ENCODE results near the gene HOMEZ.

DNA sequence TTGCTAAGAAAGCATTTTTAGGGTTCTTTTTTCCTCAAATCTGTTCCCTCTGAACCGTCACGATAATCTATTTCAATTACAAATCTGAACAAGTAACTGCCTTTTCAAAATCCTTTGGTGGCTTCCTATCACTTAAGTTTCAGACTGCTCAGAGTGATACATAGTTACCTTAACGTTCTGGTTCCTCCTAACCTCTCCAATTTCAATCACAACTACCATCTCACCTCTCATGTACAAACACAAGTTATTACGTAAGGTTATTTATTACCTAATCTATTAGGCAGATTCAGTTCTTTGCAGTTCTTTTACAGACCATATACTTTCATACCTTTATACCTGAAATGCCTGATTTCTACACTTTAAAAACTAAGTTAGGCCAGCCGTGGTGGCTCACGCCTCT lies 36.1 kb downstream of the HOMEZ start:
- TF ChIP-seq CTCF (IDR thresholded peaks at IDR 0.05) (no peak), POLR2AphosphoS5 (IDR thresholded peaks at IDR 0.05; ENCODE audit: low read depth, low read length) (no peak), SIN3A (IDR thresholded peaks at IDR 0.05; ENCODE audit: borderline replicate concordance, insufficient read depth, low read depth, low read length) (no peak)
